HG02798 (cell line): Measurements from ENCODE around the gene MINAR1.

Source experiments
- ATAC-seq: cut with Tn5 transposase; IDR thresholded peaks from one replicate; pipeline ENCODE4 v1.9.1; 2021; ENCODE audit warnings: mild to moderate bottlenecking; ENCODE audit not compliant: unreplicated experiment, poor library complexity

The MINAR1 gene

GRCh38 chr15:79459666-79460065 lies 27.5 kb downstream of the MINAR1 start:
- ATAC-seq, result no peak

- no peak for ATAC-seq
These were observed 31.1 kb downstream of the MINAR1 start for GRCh38 chr15:79463043-79463780.

- no peak for ATAC-seq
These were observed 31.7 kb downstream of the MINAR1 start for GRCh38 chr15:79463781-79464270.

GRCh38 chr15:79466488-79466887 lies 34.4 kb downstream of the MINAR1 start:
- ATAC-seq, result no peak

GRCh38 chr15:79467865-79468586 lies 35.9 kb downstream of the MINAR1 start:
- no peak for ATAC-seq

- no peak for ATAC-seq
These were observed 40.3 kb downstream of the MINAR1 start for GRCh38 chr15:79472446-79472845.

- no peak for ATAC-seq
These were observed 42.1 kb downstream of the MINAR1 start for GRCh38 chr15:79474252-79474651.

GRCh38 chr15:79475306-79475705 lies 43.2 kb downstream of the MINAR1 start:
- ATAC-seq, result no peak

GRCh38 chr15:79478108-79478507 lies 46.0 kb downstream of the MINAR1 start:
- ATAC-seq, result no peak

GRCh38 chr15:79479616-79480015 lies 47.5 kb downstream of the MINAR1 start:
- ATAC-seq, result no peak

- ATAC-seq, result no peak
These were observed 49.7 kb downstream of the MINAR1 start for GRCh38 chr15:79481793-79482192.
